Measurements from ENCODE around the gene ACACB.

ACACB gene

GRCh38 chr12:109308534-109309380 lies 192.4 kb downstream of the ACACB start, which contains the start of gene FOXN4:
TSS of gene FOXN4 (minus strand) at chr12:109309284. CDS start at chr12:109308321, 963 bp downstream.
- no peak for TF ChIP-seq CTCF (IDR thresholded peaks at IDR 0.05; ENCODE audit: low read depth, low read length)
- DNase-seq (ENCODE audit: low read depth, low spot score) = no peak
- in situ Hi-C loops (cut with HindIII; ENCODE audit: low sequenced_read_pairs) = no loop called here
- no peak within 1 kb of the TSS for H3K4me3 ChIP-seq (ENCODE audit: low read depth, low read length)

GRCh38 chr12:109309381-109310246 lies 193.2 kb downstream of the ACACB start:
- H3K4me3 ChIP-seq (ENCODE audit: low read depth, low read length) = no peak overlapping the region
- TF ChIP-seq CTCF (IDR thresholded peaks at IDR 0.05; ENCODE audit: low read depth, low read length) = no peak
- DNase-seq (ENCODE audit: low read depth, low spot score) = no peak
- in situ Hi-C loops (cut with HindIII; ENCODE audit: low sequenced_read_pairs) = no loop called here

- in situ Hi-C loops (cut with HindIII; ENCODE audit: low sequenced_read_pairs) = no loop called here
- TF ChIP-seq CTCF (IDR thresholded peaks at IDR 0.05; ENCODE audit: low read depth, low read length) = no peak
- DNase-seq (ENCODE audit: low read depth, low spot score) = no peak
- no peak overlapping the region for H3K4me3 ChIP-seq (ENCODE audit: low read depth, low read length)
Measured at GRCh38 chr12:109310247-109311125, 194.1 kb downstream of the ACACB start.
